NAMALWA (cell line): ENCODE data around the gene PGLYRP2.
"Not testable (repeated sequence)": the region's sequence is repeated elsewhere in the genome, so short reads cannot be mapped to it uniquely, and the experiment has no call there.

ENCODE experiments used
- DNase-seq: peaks from one replicate; pipeline ENCODE4 v3.0.0-alpha.2; 2015; ENCODE audit warnings: low spot score

PGLYRP2 gene

GRCh38 chr19:15479391-15480345 lies at the start of gene PGLYRP2:
PGLYRP2 (minus strand) TSS chr19:15479501; CDS start chr19:15479371, 130 bp downstream.
- DNase-seq: no peak

- DNase-seq: no peak
These were observed 48.4 kb upstream of the PGLYRP2 start for GRCh38 chr19:15527705-15528104.

- no peak for DNase-seq
These were observed 47.1 kb upstream of the PGLYRP2 start for GRCh38 chr19:15526408-15526807.

- DNase-seq: no peak
These were observed 46.0 kb upstream of the PGLYRP2 start for GRCh38 chr19:15525291-15525690.

- no peak for DNase-seq
These were observed 45.5 kb upstream of the PGLYRP2 start for GRCh38 chr19:15524781-15525180.

GRCh38 chr19:15519433-15519976 lies 40.2 kb upstream of the PGLYRP2 start:
- DNase-seq: no peak

- DNase-seq: no peak
These were observed 38.5 kb upstream of the PGLYRP2 start for GRCh38 chr19:15517778-15518177.

GRCh38 chr19:15516363-15516762 lies 37.1 kb upstream of the PGLYRP2 start:
- DNase-seq: no peak

GRCh38 chr19:15515227-15515625 lies 35.9 kb upstream of the PGLYRP2 start:
- DNase-seq: not testable (repeated sequence)

GRCh38 chr19:15511671-15512424 lies 32.5 kb upstream of the PGLYRP2 start:
- DNase-seq: no peak

GRCh38 chr19:15508035-15508710 lies 28.9 kb upstream of the PGLYRP2 start, which contains the start of gene CYP4F22:
CYP4F22 (plus strand) TSS chr19:15508525; CDS start chr19:15525337, 16,812 bp downstream.
- DNase-seq: no peak

GRCh38 chr19:15507068-15508034 lies 28.1 kb upstream of the PGLYRP2 start:
- no peak for DNase-seq

GRCh38 chr19:15506074-15506571 lies 26.8 kb upstream of the PGLYRP2 start:
- no peak for DNase-seq

GRCh38 chr19:15502264-15502663 lies 23.0 kb upstream of the PGLYRP2 start:
- no peak for DNase-seq

GRCh38 chr19:15501596-15501995 lies 22.3 kb upstream of the PGLYRP2 start:
- DNase-seq: no peak

- DNase-seq: peak; percentile 46
These were observed 19.6 kb upstream of the PGLYRP2 start for GRCh38 chr19:15498910-15499309.

- no peak for DNase-seq
These were observed 19.0 kb upstream of the PGLYRP2 start for GRCh38 chr19:15498156-15498858.

GRCh38 chr19:15495151-15495550 lies 15.8 kb upstream of the PGLYRP2 start:
- DNase-seq: no peak

- no peak for DNase-seq
These were observed 9.4 kb upstream of the PGLYRP2 start for GRCh38 chr19:15488489-15489226.
